Tibial nerve (tissue), 4 donors: ENCODE measurements around the gene BAIAP3.

Experiments used
- EP300 ChIP-seq, 2 donors: sonication (generic); formaldehyde crosslinking; IDR thresholded peaks; one replicate each; pipeline ENCODE4 v1.6.1; 2017; ENCODE audit warnings: antibody characterized with exemption in 2 of 2, mild to moderate bottlenecking in 1 of 2
- TF ChIP-seq, protein P1 (sequence below), 5 experiments: fragments of 200-600 bp in 3 of 5; fragments of 450-650 bp in 2 of 5; sonication (generic) in 3 of 5; IDR thresholded peaks; one replicate each; pipeline ENCODE4 v1.5.1; 2016 to 2019; ENCODE audit warnings: antibody characterized with exemption in 5 of 5, mild to moderate bottlenecking in 3 of 5, moderate library complexity in 2 of 5

DNA sequence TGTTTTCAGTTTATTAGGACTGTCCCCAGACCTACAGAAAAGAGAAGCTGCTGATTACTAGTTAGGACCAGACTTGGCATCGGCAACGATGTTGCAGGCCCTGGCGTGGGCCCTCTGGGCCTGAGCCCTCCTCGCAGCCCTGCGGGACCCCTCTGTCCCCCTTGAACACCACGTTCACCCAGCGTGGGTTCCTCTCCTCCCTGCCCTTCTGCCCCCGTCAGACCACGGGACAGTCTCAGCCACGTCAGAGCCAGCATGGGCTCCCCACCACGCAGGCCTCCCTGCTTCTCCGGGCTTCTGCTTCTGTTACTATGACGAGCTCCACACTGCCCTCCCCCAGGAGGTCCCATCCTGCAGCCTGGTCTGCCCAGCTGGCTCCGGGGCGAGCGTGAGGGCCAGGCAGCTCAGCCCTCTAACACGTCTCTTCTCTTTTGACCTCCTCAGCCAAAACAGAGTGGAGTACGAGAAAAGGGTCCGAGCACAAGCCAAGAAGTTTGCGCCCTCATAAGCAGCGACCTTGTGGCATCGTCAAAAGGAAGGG, 9.1 kb upstream of the BAIAP3 start:
- no peak for TF ChIP-seq EP300 (IDR thresholded peaks at IDR 0.05)
- TF ChIP-seq, protein P1, sequence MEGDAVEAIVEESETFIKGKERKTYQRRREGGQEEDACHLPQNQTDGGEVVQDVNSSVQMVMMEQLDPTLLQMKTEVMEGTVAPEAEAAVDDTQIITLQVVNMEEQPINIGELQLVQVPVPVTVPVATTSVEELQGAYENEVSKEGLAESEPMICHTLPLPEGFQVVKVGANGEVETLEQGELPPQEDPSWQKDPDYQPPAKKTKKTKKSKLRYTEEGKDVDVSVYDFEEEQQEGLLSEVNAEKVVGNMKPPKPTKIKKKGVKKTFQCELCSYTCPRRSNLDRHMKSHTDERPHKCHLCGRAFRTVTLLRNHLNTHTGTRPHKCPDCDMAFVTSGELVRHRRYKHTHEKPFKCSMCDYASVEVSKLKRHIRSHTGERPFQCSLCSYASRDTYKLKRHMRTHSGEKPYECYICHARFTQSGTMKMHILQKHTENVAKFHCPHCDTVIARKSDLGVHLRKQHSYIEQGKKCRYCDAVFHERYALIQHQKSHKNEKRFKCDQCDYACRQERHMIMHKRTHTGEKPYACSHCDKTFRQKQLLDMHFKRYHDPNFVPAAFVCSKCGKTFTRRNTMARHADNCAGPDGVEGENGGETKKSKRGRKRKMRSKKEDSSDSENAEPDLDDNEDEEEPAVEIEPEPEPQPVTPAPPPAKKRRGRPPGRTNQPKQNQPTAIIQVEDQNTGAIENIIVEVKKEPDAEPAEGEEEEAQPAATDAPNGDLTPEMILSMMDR (IDR thresholded peaks at IDR 0.05) = no peak
